VCaP (cell line): ENCODE measurements around the gene HORMAD2.

Source experiments
- H3K27ac ChIP-seq: fragments of 450-650 bp; 2 replicates; pipeline ENCODE4 v1.5.1; 2017
- CTCF ChIP-seq: fragments of 450-650 bp; conservative IDR thresholded peaks from 2 replicates; pipeline ENCODE4 v1.5.1; 2017; ENCODE audit warnings: mild to moderate bottlenecking, moderate library complexity

The HORMAD2 gene

GRCh38 chr22:30115705-30116104, 35.4 kb downstream of the HORMAD2 start:
- H3K27ac ChIP-seq: no peak overlapping the region
- TF ChIP-seq CTCF: no peak

GRCh38 chr22:30116362-30117117, 36.3 kb downstream of the HORMAD2 start:
- TF ChIP-seq CTCF: no peak
- H3K27ac ChIP-seq: no peak overlapping the region

- TF ChIP-seq CTCF: no peak
- H3K27ac ChIP-seq: no peak overlapping the region
These were observed 37.0 kb downstream of the HORMAD2 start for GRCh38 chr22:30117256-30117655.

DNA sequence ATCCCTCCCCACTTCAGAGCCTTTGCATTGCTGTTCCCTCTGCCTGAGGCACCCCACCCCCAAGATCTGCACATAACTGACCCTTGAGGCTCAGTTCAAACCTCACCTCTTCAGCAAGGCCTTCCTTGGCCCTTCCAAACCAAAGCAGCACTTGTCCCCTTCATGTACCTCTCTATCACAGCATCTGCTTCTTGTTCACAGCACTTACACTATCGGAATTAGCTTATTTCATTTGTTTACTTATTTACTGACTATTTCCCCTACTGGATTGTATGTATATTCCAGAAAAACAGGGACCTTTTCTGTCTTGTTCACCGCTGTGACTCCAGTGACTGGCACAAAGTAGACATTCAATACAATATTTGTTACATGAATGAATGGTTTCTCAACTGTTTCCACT, 38.0 kb downstream of the HORMAD2 start:
- no peak overlapping the region for H3K27ac ChIP-seq

DNA sequence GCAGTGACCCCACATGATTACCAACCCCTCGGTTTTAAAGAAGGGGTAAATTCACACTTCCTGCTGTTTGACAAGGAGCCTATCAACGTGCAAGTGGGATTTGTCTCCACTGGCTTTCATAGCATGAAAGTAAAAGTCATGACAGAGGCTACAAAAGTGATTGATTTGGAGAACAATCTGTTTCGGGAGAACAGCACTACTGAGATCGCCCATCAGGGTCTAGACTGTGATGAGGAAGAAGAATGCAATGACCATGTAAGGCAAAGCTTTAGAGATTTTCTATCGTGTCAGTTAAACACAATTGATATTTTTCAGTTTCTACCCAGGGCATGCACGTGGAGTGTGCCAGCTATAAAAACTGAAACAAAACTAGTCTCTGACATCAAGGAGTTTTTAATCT, 41.7 kb downstream of the HORMAD2 start:
- TF ChIP-seq CTCF: no peak
- no peak overlapping the region for H3K27ac ChIP-seq

More for the DNA sequence above, 38.0 kb downstream of the HORMAD2 start:
- TF ChIP-seq CTCF: no peak

GRCh38 chr22:30123463-30123862, 43.2 kb downstream of the HORMAD2 start:
- H3K27ac ChIP-seq: no peak overlapping the region
- TF ChIP-seq CTCF: no peak

- no peak overlapping the region for H3K27ac ChIP-seq
- no peak for TF ChIP-seq CTCF
These were observed 47.5 kb downstream of the HORMAD2 start for GRCh38 chr22:30127749-30128166.
